Adrenal gland (tissue), 5 donors: ENCODE measurements around the gene THSD4.

Source experiments
- CTCF ChIP-seq, 6 experiments: fragments of 450-650 bp in 4 of 6; fragments of 200-600 bp in 2 of 6; sonication (generic) in 1 of 6; IDR thresholded peaks; 1 replicate in 5 of 6; 2 replicates in 1 of 6; pipeline versions ENCODE4 v1.5.1 to v1.8.0; 2016 to 2021; ENCODE audit warnings: antibody characterized with exemption in 6 of 6, mild to moderate bottlenecking in 2 of 6, moderate library complexity in 1 of 6
- POLR2A ChIP-seq, 2 donors: fragments of 450-650 bp; IDR thresholded peaks; one replicate each; pipeline ENCODE4 v1.6.1; 2017; ENCODE audit warnings: antibody characterized with exemption in 2 of 2, mild to moderate bottlenecking in 2 of 2, moderate library complexity in 1 of 2
- donor health status: DM: no; HTN: no; CAD: no.

- no peak for TF ChIP-seq CTCF (IDR thresholded peaks at IDR 0.05)
- no peak for TF ChIP-seq POLR2A (IDR thresholded peaks at IDR 0.05)
Observed at GRCh38 chr15:71106802-71107500, 8.3 kb upstream of the THSD4 start.
